Parathyroid adenoma (tissue), 2 donors: ENCODE measurements around the gene SOX5.

ENCODE experiments used
- H2AFZ ChIP-seq: fragments of 300-600 bp; sonication (generic); one replicate; pipeline ENCODE4 v1.7.0; 2017; ENCODE audit warnings: antibody characterized with exemption, mild to moderate bottlenecking
- H3K27ac ChIP-seq: fragments of 300-600 bp; sonication (generic); one replicate; pipeline ENCODE4 v1.7.0; 2017
- H3K27me3 ChIP-seq: fragments of 300-600 bp; sonication (generic); one replicate; pipeline ENCODE4 v1.7.0; 2017; ENCODE audit warnings: low read length; ENCODE audit not compliant: control insufficient read depth, insufficient read depth
- H3K36me3 ChIP-seq: fragments of 300-600 bp; sonication (generic); one replicate; pipeline ENCODE4 v1.7.0; 2017; ENCODE audit warnings: low read length; ENCODE audit not compliant: control insufficient read depth, insufficient read depth
- H3K4me1 ChIP-seq: fragments of 300-600 bp; sonication (generic); one replicate; pipeline ENCODE4 v1.7.0; 2017; ENCODE audit warnings: control low read depth
- H3K4me2 ChIP-seq: fragments of 300-600 bp; sonication (generic); one replicate; pipeline ENCODE4 v1.7.0; 2017; ENCODE audit warnings: low read length
- H3K4me3 ChIP-seq: fragments of 300-600 bp; sonication (generic); one replicate; pipeline ENCODE4 v1.7.0; 2017; ENCODE audit warnings: low read depth, low read length
- H3K79me2 ChIP-seq: fragments of 300-600 bp; sonication (generic); one replicate; pipeline ENCODE4 v1.7.0; 2017; ENCODE audit warnings: control low read depth
- H3K9ac ChIP-seq: fragments of 300-600 bp; sonication (generic); one replicate; pipeline ENCODE4 v1.7.0; 2017; ENCODE audit warnings: mild to moderate bottlenecking
- H3K9me3 ChIP-seq: fragments of 300-600 bp; sonication (generic); one replicate; pipeline ENCODE4 v1.7.0; 2017; ENCODE audit warnings: low read length; ENCODE audit not compliant: control insufficient read depth
- CTCF ChIP-seq: fragments of 300-600 bp; sonication (generic); IDR thresholded peaks from one replicate; pipeline ENCODE4 v1.7.0; 2017; ENCODE audit warnings: antibody characterized with exemption, mild to moderate bottlenecking
- donor health status: primary hyperparathyroidism.

Gene SOX5

GRCh38 chr12:23564451-23565152, 384.9 kb downstream of the SOX5 start:
- Histone ChIP-seq H3K36me3 (no peaks in the 10 kb centered on the region), H3K27ac (no peak overlapping the region), H3K27me3 (no peaks in the 10 kb centered on the region), H3K79me2 (no peaks in the 10 kb centered on the region), H3K4me1 (no peaks in the 10 kb centered on the region), H3K9me3 (no peaks in the 10 kb centered on the region), H3K9ac (no peak overlapping the region), H2AFZ (no peak overlapping the region), H3K4me3 (no peak overlapping the region), H3K4me2 (no peak overlapping the region)
- no peak for TF ChIP-seq CTCF

- Histone ChIP-seq H3K4me1 (no peaks in the 10 kb centered on the region), H3K27ac (no peak overlapping the region), H2AFZ (no peak overlapping the region), H3K4me3 (no peak overlapping the region), H3K9ac (no peak overlapping the region), H3K9me3 (no peaks in the 10 kb centered on the region), H3K4me2 (no peak overlapping the region), H3K79me2 (no peaks in the 10 kb centered on the region), H3K36me3 (no peaks in the 10 kb centered on the region), H3K27me3 (no peaks in the 10 kb centered on the region)
- no peak for TF ChIP-seq CTCF
Measured at GRCh38 chr12:23561364-23562345, 387.8 kb downstream of the SOX5 start.

- H3K27me3 ChIP-seq, result no peaks in the 10 kb centered on the region
- no peaks in the 10 kb centered on the region for H3K4me1 ChIP-seq
- H3K27ac ChIP-seq, result no peak overlapping the region
Measured at GRCh38 chr12:23560611-23561010, 388.9 kb downstream of the SOX5 start.

GRCh38 chr12:23559268-23559753, 390.2 kb downstream of the SOX5 start:
- Histone ChIP-seq H2AFZ (no peak overlapping the region), H3K4me3 (no peak overlapping the region), H3K4me2 (no peak overlapping the region), H3K36me3 (no peaks in the 10 kb centered on the region), H3K9me3 (no peaks in the 10 kb centered on the region), H3K27ac (no peak overlapping the region), H3K27me3 (no peaks in the 10 kb centered on the region), H3K79me2 (no peaks in the 10 kb centered on the region), H3K4me1 (no peaks in the 10 kb centered on the region), H3K9ac (no peak overlapping the region)
- TF ChIP-seq CTCF, result no peak

More at GRCh38 chr12:23560611-23561010, 388.9 kb downstream of the SOX5 start:
- Histone ChIP-seq H3K4me2 (no peak overlapping the region), H3K36me3 (no peaks in the 10 kb centered on the region), H3K9me3 (no peaks in the 10 kb centered on the region), H3K79me2 (no peaks in the 10 kb centered on the region), H2AFZ (no peak overlapping the region), H3K4me3 (no peak overlapping the region), H3K9ac (no peak overlapping the region)
- no peak for TF ChIP-seq CTCF
